CD4-positive, alpha-beta T cell treated with Interleukin-6 for 4 hours (primary cell): ENCODE results near the gene CDH2.

ENCODE experiments used
- DNase-seq: peaks from one replicate; pipeline ENCODE4 v3.0.0-alpha.2; 2020; ENCODE audit warnings: mixed read lengths

The CDH2 gene

DNA sequence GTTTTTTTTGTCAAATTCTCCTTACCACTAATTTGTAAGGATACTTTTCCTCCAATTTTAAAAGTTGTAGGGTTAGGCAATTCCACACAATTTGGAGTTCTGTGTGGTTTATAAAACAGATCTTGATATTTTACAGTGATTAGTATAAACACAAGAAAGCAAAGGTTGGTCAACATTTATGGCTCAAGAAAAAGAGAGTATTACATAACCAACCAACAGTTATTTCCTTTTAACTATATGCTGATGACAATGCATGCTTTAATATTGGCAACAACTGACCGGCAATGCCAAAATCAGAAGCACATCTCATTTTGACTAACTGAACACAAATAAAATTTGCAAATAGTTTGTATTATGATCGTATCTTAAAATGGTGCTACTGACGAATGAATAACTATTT is 137.2 kb downstream of the CDH2 start:
- no peak for DNase-seq

- DNase-seq, result no peak
Measured at GRCh38 chr18:28039078-28039477, 137.9 kb downstream of the CDH2 start.

- no peak for DNase-seq
Measured at GRCh38 chr18:28036488-28036887, 140.4 kb downstream of the CDH2 start.

DNA sequence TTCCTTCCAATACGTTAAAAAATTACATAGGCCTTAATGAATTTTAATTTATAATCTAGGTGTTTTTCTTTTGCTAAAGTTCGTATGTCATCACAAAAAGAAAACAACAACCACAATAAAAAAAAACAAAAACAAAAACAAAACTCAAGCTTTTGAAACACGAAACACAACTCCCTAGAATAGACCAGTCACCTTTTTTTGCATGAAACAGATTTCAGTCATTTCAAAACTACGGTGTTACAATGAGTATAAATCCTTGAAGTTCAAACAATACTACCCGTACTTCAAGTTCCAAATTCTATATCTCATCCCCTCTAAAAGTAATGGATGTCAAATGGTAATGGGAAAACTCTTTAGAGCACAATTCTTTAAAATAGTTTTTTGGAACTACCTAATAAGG is 142.4 kb downstream of the CDH2 start:
- DNase-seq, result no peak

DNA sequence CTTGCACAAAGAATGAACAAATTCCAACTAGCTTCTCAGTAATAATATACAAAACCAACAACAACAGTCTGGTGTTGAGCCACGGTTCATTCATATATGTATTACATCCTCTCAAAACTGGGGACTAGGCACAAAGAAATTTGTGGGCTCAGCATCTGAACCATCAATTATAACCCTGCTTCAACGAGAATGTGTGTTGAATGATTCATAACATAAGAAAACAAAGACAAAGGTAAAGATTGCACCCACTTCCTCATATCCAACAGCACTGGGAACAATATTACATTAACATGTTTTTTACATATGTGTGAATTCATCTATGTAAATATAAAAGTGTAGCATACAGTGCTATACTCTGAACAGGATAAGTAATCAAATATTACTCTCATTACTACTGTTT is 144.8 kb downstream of the CDH2 start:
- no peak for DNase-seq

DNA sequence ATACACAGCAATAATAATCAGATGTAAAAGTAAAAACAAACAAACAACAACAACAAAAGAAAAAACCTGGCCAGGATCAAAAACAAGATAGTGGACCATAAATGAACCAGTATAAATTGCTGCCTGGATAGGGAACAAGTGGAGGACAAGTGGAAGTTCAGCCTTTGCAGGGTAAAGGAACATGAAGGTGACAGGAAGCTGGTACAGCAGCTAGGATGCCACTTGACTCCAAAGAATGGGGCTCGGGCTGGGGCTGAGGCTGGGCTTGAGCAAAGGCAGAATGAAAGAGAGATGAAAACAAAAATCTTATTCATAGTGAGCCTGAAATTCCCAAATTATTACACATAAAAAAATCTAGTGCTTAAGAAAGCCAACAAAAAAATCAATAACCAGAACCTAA is 146.5 kb downstream of the CDH2 start:
- DNase-seq, result no peak

GRCh38 chr18:28027755-28028154 is 149.2 kb downstream of the CDH2 start:
- no peak for DNase-seq

DNA sequence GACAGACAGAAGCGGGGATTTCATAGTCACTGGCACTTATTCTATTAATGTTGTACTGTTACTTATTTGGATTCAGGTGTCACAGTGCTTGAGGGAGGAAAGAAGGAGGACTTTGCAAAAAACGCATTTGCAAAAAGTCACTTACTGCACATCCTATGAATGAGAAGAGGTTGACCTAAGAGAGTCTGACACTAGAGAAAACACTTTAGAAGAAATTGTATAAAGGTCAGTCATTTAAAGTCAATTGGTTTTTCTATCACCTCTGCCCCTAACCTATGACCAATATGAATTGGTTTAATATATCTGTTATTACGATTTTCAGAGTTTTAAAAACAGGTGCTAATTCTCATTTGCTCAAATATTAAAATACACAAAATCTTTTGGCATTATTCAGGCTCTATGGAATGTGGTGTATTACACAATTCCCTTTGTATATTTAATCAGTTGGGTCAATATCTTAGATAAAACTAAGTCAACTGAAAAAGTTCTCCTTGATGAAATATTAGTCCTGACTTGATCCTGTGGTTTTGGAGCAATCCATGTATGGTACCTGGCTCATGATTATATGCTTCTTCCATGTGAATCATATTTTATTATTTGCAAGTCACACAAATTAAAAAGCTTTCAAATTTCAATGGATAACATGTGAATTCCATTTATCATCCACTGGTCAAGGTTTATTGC is 157.4 kb downstream of the CDH2 start:
- no peak for DNase-seq

DNA sequence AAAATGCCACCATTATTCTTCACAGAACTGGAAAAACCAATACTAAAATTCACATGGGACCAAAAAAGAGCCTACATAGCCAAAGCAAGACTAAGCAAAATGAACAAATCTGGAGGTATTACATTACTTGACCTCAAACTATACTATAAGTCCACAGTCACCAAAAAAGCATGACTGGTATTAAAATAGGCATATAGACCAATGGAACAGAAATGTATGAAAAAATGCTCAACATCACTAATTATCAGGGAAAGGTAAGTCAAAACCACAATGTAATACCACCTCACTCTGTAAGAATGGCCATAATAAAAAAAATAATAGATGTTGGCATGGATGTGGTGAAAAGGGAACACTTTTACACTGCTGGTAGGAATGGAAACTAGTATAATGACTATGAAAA is 158.6 kb downstream of the CDH2 start:
- no peak for DNase-seq

- no peak for DNase-seq
Measured at GRCh38 chr18:28015671-28016070, 161.3 kb downstream of the CDH2 start.

DNA sequence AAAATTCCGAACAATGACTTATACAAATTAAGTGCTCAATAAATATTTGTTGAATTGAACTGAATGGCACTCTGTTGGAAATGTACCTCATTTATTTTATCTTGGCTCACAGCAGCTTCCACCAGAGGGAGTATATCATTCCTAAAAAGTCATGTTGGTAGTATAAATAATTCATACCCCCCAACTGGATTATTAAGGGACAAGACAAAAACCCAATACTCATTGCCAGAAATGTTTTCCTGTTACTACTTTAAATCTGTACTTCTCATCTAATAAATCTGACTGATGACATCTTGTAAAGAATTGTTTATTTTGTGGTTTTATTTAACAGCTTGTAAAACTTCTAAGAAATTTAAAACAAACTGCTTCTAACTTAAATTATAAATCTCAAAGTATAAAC is 163.9 kb downstream of the CDH2 start:
- DNase-seq, result no peak

- DNase-seq, result no peak
Measured at GRCh38 chr18:28012336-28012735, 164.6 kb downstream of the CDH2 start.

DNA sequence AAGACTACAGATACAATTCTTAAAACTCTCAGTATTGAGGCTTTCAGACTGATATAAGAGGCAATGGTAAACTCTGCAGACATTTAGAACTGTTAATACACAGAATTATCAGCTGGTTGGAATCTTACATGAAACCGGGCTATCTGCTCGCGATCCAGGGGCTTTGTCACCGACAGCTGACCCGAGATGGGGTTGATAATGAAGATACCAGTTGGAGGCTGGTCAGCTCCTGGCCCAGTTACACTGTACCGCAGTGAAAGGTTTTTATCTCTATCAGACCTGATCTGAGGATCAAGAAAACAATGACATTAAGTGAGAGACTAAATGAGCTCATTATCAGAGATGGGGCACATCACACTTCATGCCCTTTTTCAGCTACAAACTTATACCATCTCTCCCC is 167.3 kb downstream of the CDH2 start:
- DNase-seq, result no peak

- DNase-seq, result no peak
Measured at GRCh38 chr18:28007841-28008240, 169.1 kb downstream of the CDH2 start.

GRCh38 chr18:28005164-28005563 is 171.8 kb downstream of the CDH2 start:
- DNase-seq, result no peak

GRCh38 chr18:28004606-28005005 is 172.3 kb downstream of the CDH2 start:
- no peak for DNase-seq

GRCh38 chr18:28003451-28003850 is 173.5 kb downstream of the CDH2 start:
- DNase-seq, result no peak

DNA sequence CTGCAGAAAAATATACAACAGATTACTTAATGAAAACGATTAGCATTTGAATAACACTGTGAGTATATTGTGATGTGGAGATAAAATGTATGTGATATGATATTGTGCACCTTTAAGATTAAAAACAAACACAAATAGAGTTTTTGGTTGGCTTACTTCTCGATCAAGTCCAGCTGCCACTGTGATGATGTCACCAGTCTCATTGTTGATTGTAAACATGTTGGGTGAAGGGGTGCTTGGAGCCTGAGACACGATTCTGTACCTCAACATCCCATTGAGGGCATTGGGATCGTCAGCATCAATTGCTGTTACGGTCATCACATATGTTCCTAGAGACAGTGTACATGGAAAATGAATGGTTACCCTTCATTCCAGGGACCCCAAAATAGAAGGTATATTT is 174.1 kb downstream of the CDH2 start:
- no peak for DNase-seq

- no peak for DNase-seq
Measured at GRCh38 chr18:27996801-27997272, 180.1 kb downstream of the CDH2 start.

- DNase-seq, result no peak
Measured at GRCh38 chr18:27995770-27996502, 181.0 kb downstream of the CDH2 start.

DNA sequence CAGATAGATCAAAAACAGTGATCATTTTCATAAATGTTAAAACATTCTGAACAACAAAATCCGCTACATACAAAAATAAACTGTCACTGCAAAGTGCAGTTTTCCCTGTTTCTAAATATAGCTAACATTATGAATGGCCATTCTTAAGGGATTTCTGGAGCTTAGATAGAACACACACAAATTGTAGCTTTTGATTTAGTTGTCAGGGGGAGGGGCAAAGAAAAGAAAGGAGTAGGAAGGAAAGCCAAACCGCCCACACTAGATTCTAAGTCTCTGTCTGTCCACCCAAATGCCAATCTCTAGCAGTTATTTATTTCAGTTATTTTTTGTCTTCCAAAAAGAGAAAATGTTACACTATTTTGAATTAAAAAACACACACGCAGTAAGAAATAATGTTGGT is 182.4 kb downstream of the CDH2 start:
- no peak for DNase-seq

- no peak for DNase-seq
Measured at GRCh38 chr18:27991391-27991790, 185.5 kb downstream of the CDH2 start.

DNA sequence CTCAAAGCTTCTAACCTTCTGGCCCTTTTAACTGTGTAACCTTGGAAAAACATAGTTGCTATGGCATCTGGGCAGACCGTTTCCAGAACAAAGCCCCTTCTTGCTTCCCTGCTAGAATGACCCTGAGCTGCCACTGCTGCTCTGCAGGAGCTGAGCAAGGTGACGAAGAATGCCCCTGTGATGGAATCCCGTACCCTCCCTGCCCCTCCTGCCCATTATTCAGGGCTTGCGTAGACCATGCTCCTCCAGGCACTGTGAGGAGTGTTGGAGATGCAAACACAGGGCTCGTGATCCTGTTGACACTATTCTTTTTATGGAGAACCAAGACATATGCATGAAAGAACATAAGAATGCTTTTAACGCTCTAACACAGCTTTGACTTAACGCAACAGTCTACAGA is 191.1 kb downstream of the CDH2 start:
- no peak for DNase-seq

GRCh38 chr18:27983780-27984179 is 193.2 kb downstream of the CDH2 start:
- no peak for DNase-seq
